Measurements from ENCODE around the gene WNT9B. TPM values are rescaled to one million over a fixed set of nuclear protein-coding genes. Genes with fewer than 3 reads are reported as not detected.

Gene WNT9B
- total RNA-seq, 1 experiment from 2014 or later: 0.70 TPM

DNA sequence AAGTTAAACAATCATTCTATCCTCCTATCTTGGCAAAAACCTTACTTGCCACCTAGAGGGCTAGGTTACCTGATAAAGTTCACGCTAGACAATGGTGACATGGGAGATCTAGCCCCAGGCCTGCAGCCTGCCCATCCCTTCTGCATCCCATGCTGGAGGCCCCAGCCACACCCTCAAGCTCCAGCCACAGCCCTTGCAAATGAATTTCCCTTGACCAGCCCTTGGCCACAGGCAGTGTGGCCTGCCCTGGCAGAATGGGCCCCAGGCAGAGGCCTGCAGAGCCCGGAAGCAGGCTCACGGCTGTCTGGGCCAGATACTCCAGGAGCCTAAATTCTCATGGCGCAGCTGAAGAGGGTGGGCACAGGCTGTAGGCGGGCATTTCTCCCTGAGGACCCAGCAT is 47.8 kb upstream of the WNT9B start:
- Histone ChIP-seq H4K8ac (replicated peaks; ENCODE audit: insufficient read length, low read depth, low read length) (no peak overlapping the region), H3K9ac (ENCODE audit: extremely low read depth, insufficient read length, low read length) (no peak overlapping the region), H2AK5ac (ENCODE audit: insufficient read length, low read length) (no peak overlapping the region), H3K9me3 (ENCODE audit: control insufficient read depth, low read depth, low read length) (no peaks in the 10 kb centered on the region), H2BK20ac (ENCODE audit: low read depth, low read length, poor library complexity, severe bottlenecking) (no peak overlapping the region), H3K23ac (ENCODE audit: insufficient read length, low read depth, low read length) (no peak overlapping the region), H2AFZ (ENCODE audit: low read length) (no peak overlapping the region), H3K27me3 (ENCODE audit: insufficient read depth, low read length) (no peaks in the 10 kb centered on the region), H3K23me2 (ENCODE audit: insufficient read length, low read depth, low read length, poor library complexity, severe bottlenecking) (no peaks in the 10 kb centered on the region), H3T11ph (ENCODE audit: low read length) (no peak overlapping the region), H4K5ac (ENCODE audit: insufficient read length, low read depth, low read length) (no peak overlapping the region), H4K91ac (ENCODE audit: insufficient read length, low read depth, low read length) (no peak overlapping the region), H3K18ac (ENCODE audit: insufficient read length, low read depth, low read length) (no peak overlapping the region), H4K20me1 (ENCODE audit: control insufficient read depth, insufficient read depth, insufficient read length) (no peaks in the 10 kb centered on the region), H2BK15ac (ENCODE audit: low read depth, low read length) (no peak overlapping the region), H2BK120ac (ENCODE audit: low read depth, low read length, poor library complexity, severe bottlenecking) (no peak overlapping the region), H3K14ac (ENCODE audit: insufficient read depth, low read length) (no peak overlapping the region), H2BK5ac (ENCODE audit: insufficient read length, low read length) (no peak overlapping the region), H3K79me1 (ENCODE audit: insufficient read depth, low read depth, low read length, poor library complexity, severe bottlenecking) (no peaks in the 10 kb centered on the region), H3K4ac (ENCODE audit: low read depth, low read length) (no peak overlapping the region), H3K4me2 (ENCODE audit: insufficient read depth, insufficient read length, low read length) (no peak overlapping the region), H3K56ac (ENCODE audit: insufficient read length, low read depth, low read length) (no peak overlapping the region), H3K27ac (ENCODE audit: insufficient read length, low read depth, low read length) (no peak overlapping the region), H3K4me1 (ENCODE audit: insufficient read depth, low read length) (no peaks in the 10 kb centered on the region), H2BK12ac (ENCODE audit: insufficient read length, low read depth, low read length) (no peak overlapping the region), H3K79me2 (ENCODE audit: insufficient read depth, low read length) (no peaks in the 10 kb centered on the region)
- no CpG with 5 or more reads among the region's 5 CpGs for WGBS (ENCODE audit: extremely low coverage, insufficient read length, low lambda C conversion rate)
- TF ChIP-seq, protein P1, sequence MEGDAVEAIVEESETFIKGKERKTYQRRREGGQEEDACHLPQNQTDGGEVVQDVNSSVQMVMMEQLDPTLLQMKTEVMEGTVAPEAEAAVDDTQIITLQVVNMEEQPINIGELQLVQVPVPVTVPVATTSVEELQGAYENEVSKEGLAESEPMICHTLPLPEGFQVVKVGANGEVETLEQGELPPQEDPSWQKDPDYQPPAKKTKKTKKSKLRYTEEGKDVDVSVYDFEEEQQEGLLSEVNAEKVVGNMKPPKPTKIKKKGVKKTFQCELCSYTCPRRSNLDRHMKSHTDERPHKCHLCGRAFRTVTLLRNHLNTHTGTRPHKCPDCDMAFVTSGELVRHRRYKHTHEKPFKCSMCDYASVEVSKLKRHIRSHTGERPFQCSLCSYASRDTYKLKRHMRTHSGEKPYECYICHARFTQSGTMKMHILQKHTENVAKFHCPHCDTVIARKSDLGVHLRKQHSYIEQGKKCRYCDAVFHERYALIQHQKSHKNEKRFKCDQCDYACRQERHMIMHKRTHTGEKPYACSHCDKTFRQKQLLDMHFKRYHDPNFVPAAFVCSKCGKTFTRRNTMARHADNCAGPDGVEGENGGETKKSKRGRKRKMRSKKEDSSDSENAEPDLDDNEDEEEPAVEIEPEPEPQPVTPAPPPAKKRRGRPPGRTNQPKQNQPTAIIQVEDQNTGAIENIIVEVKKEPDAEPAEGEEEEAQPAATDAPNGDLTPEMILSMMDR (conservative IDR thresholded peaks at IDR 0.05): no peak
- H3K4me3 Mint-ChIP-seq: no peak overlapping the region
- H3K36me3 Mint-ChIP-seq (ENCODE audit: insufficient read depth in 1 of 3, low read depth in 3 of 3): peaks cover 0 to 35% (median 0%) of the 10 kb centered on the region in 3 experiments; a peak in 2 of 7 replicates
- no peak for DNase-seq
- no peak overlapping the region for H3K27ac Mint-ChIP-seq
- peaks cover 0 to 1% of the 10 kb centered on the region in 2 experiments; a peak in 2 of 4 replicates for H3K4me1 Mint-ChIP-seq
- H3K9me3 Mint-ChIP-seq: peaks cover 0 to 5% of the 10 kb centered on the region in 2 experiments; a peak in 3 of 5 replicates
- H3K27me3 Mint-ChIP-seq (ENCODE audit: low read depth): no peaks in the 10 kb centered on the region; the same call in 1 of the 2 replicates
